ENCODE data around the gene IFIH1. TPM values are rescaled to one million over a fixed set of nuclear protein-coding genes. Genes with fewer than 3 reads are reported as not detected.

IFIH1 gene
- total and polyA plus RNA-seq, 2 donors (not counting 1 experiment from before 2014, with no cell fraction given): 29.5 to 54.8 TPM

DNA sequence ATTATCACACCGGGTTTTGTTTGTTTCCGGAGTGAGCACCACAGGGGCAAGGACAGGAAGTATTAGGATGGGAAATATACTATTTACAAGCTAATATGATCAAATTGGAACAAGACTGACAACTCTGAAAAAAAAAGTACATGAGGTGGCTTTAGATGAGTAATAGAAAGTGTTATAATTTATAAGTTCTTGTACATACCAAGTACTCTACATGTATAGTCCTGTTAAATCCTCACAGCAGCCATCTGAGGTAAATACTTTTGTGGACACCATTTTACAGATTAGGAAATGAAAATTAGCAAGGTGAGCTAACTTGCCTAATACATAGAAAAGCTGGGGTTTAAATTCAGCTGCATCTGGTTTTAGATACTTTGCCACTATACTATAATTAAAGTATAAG is 86.5 kb downstream of the IFIH1 start:
- Mint-ChIP-seq H3K27me3 (peaks cover 11% of the 10 kb centered on the region), H3K27ac (no peak overlapping the region), H3K4me1 (no peaks in the 10 kb centered on the region), H3K9me3 (ENCODE audit: insufficient read depth) (no peaks in the 10 kb centered on the region), H3K4me3 (no peak overlapping the region)
- H3K27ac ChIP-seq (ENCODE audit: low read length in 2 of 2): no peak overlapping the region
- no peak overlapping the region for H3K4me3 ChIP-seq (ENCODE audit: control extremely low read depth in 1 of 5, extremely low read depth in 1 of 5, insufficient read depth in 1 of 5, low read depth in 2 of 5, low read length in 4 of 5)
- ChIA-PET POLR2A (no interaction called here), CTCF (interaction anchor here (2.1 kb wide), 1 partner anchor 11 kb away, joined by 12 read pairs; no protein-coding TSS in a partner anchor)
- H3K4me1 ChIP-seq (ENCODE audit: control insufficient read depth in 2 of 2, insufficient read depth in 2 of 2, low read length in 2 of 2): no peaks in the 10 kb centered on the region
- DNase-seq (no peak), ATAC-seq (ENCODE audit: low read depth) (no peak)
- H3K36me3 ChIP-seq (replicated peaks in 1 of 2; ENCODE audit: control extremely low read depth in 1 of 2, control insufficient read depth in 1 of 2, extremely low read depth in 1 of 2, insufficient read depth in 2 of 2, low read length in 1 of 2): no peaks in the 10 kb centered on the region
- no peaks in the 10 kb centered on the region for H3K9me3 ChIP-seq (ENCODE audit: control extremely low read depth in 1 of 3, control insufficient read depth in 2 of 3, insufficient read depth in 1 of 3, low read length in 2 of 3)
- no peak overlapping the region for H2AFZ ChIP-seq (ENCODE audit: insufficient read depth, low read depth, low read length, poor library complexity, severe bottlenecking)
- H3K79me2 ChIP-seq (ENCODE audit: control insufficient read depth, insufficient read depth, low read length): no peaks in the 10 kb centered on the region
- WGBS (ENCODE audit: insufficient coverage): no CpG with 5 or more reads among the region's 2 CpGs
- no peak overlapping the region for H3K9ac ChIP-seq (ENCODE audit: low read length)
- H3K4me2 ChIP-seq (replicated peaks; ENCODE audit: low read depth, low read length, poor library complexity, severe bottlenecking): no peak overlapping the region
- peaks cover 0 to 3% (median 0%) of the 10 kb centered on the region in 4 experiments for H3K27me3 ChIP-seq (replicated peaks in 1 of 4; ENCODE audit: control extremely low read depth in 1 of 4, control insufficient read depth in 3 of 4, insufficient read depth in 4 of 4, low read length in 3 of 4)
- no peak for TF ChIP-seq EZH2 (IDR thresholded peaks at IDR 0.05; ENCODE audit: borderline replicate concordance, insufficient read depth, low read depth, low read length, poor library complexity, severe bottlenecking)
- TF ChIP-seq, protein P1, sequence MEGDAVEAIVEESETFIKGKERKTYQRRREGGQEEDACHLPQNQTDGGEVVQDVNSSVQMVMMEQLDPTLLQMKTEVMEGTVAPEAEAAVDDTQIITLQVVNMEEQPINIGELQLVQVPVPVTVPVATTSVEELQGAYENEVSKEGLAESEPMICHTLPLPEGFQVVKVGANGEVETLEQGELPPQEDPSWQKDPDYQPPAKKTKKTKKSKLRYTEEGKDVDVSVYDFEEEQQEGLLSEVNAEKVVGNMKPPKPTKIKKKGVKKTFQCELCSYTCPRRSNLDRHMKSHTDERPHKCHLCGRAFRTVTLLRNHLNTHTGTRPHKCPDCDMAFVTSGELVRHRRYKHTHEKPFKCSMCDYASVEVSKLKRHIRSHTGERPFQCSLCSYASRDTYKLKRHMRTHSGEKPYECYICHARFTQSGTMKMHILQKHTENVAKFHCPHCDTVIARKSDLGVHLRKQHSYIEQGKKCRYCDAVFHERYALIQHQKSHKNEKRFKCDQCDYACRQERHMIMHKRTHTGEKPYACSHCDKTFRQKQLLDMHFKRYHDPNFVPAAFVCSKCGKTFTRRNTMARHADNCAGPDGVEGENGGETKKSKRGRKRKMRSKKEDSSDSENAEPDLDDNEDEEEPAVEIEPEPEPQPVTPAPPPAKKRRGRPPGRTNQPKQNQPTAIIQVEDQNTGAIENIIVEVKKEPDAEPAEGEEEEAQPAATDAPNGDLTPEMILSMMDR (IDR thresholded peaks at IDR 0.05): no peak
- H4K20me1 ChIP-seq (ENCODE audit: control insufficient read depth, insufficient read depth, low read length, poor library complexity, severe bottlenecking): no peaks in the 10 kb centered on the region
- intact Hi-C loops (cut with micrococcal nuclease): no loop called here

DNA sequence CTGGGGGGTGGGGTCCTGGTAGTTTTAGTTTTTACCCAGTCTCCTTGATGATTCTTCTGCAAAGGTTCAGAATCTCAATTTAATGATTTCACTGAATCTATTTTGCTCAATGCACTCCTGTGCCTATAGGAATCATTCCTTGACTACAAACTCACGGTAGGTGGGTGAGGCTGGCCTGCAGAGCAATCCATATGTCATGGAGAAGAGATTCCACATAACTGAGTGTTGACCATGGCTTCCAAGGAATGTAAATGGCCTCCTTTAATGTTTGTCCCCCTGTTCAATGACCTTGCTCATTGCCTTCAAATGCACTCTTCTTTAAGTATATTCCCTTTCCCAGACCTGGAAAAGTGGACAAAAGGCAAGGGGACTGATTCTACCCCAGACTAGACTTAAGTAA is 87.7 kb downstream of the IFIH1 start:
- Mint-ChIP-seq H3K4me1 (no peaks in the 10 kb centered on the region), H3K27ac (no peak overlapping the region), H3K4me3 (no peak overlapping the region), H3K27me3 (peaks cover 9% of the 10 kb centered on the region), H3K9me3 (ENCODE audit: insufficient read depth) (no peaks in the 10 kb centered on the region)
- no CpG with 5 or more reads among the region's 1 CpG for WGBS (ENCODE audit: insufficient coverage)
- no peak overlapping the region for H3K9ac ChIP-seq (ENCODE audit: low read length)
- H3K36me3 ChIP-seq (replicated peaks in 1 of 2; ENCODE audit: control extremely low read depth in 1 of 2, control insufficient read depth in 1 of 2, extremely low read depth in 1 of 2, insufficient read depth in 2 of 2, low read length in 1 of 2): no peaks in the 10 kb centered on the region
- H3K79me2 ChIP-seq (ENCODE audit: control insufficient read depth, insufficient read depth, low read length): no peaks in the 10 kb centered on the region
- intact Hi-C loops (cut with micrococcal nuclease): no loop called here
- no peaks in the 10 kb centered on the region for H3K4me1 ChIP-seq (ENCODE audit: control insufficient read depth in 2 of 2, insufficient read depth in 2 of 2, low read length in 2 of 2)
- peaks cover 0 to 3% (median 0%) of the 10 kb centered on the region in 4 experiments for H3K27me3 ChIP-seq (replicated peaks in 1 of 4; ENCODE audit: control extremely low read depth in 1 of 4, control insufficient read depth in 3 of 4, insufficient read depth in 4 of 4, low read length in 3 of 4)
- no peaks in the 10 kb centered on the region for H4K20me1 ChIP-seq (ENCODE audit: control insufficient read depth, insufficient read depth, low read length, poor library complexity, severe bottlenecking)
- no peak overlapping the region for H3K4me2 ChIP-seq (replicated peaks; ENCODE audit: low read depth, low read length, poor library complexity, severe bottlenecking)
- H3K4me3 ChIP-seq (ENCODE audit: control extremely low read depth in 1 of 5, extremely low read depth in 1 of 5, insufficient read depth in 1 of 5, low read depth in 2 of 5, low read length in 4 of 5): no peak overlapping the region
- no peak for DNase-seq
- no peak overlapping the region for H3K27ac ChIP-seq (ENCODE audit: low read length in 2 of 2)
- ATAC-seq (ENCODE audit: low read depth): no peak
- POLR2A ChIA-PET: no interaction called here
- CTCF ChIA-PET: interaction anchor here (1.9 to 2.1 kb wide), 3 partner anchors 10 to 104 kb away, joined by 6 to 21 read pairs (median 12); no protein-coding TSS in a partner anchor
- H3K9me3 ChIP-seq (ENCODE audit: control extremely low read depth in 1 of 3, control insufficient read depth in 2 of 3, insufficient read depth in 1 of 3, low read length in 2 of 3): no peaks in the 10 kb centered on the region
- H2AFZ ChIP-seq (ENCODE audit: insufficient read depth, low read depth, low read length, poor library complexity, severe bottlenecking): no peak overlapping the region
- TF ChIP-seq, protein P1 (IDR thresholded peaks at IDR 0.05): no peak
- TF ChIP-seq EZH2 (IDR thresholded peaks at IDR 0.05; ENCODE audit: borderline replicate concordance, insufficient read depth, low read depth, low read length, poor library complexity, severe bottlenecking): no peak

Data from B cell (primary cell).